ENCODE measurements around the gene TNFRSF1B. TPM values are rescaled to one million over a fixed set of nuclear protein-coding genes. Genes with fewer than 3 reads are reported as not detected.

Gene TNFRSF1B
- total RNA-seq, 4 donors from 2014 or later = 2.1 to 17.5 (median 10.3) TPM

- no peaks in the 10 kb centered on the region for H3K36me3 ChIP-seq
- WGBS, 2 donors = 91 to 97% methylated on average over 7 to 11 of the region's 12 CpGs
- no peak for DNase-seq
- intact Hi-C loops (cut with DNase I) = no loop called here
- no peak overlapping the region for H3K4me3 ChIP-seq
- H3K9me3 ChIP-seq = no peaks in the 10 kb centered on the region
- TF ChIP-seq CTCF (IDR thresholded peaks at IDR 0.05) (no peak), POLR2A (IDR thresholded peaks at IDR 0.05) (no peak)
- peaks cover 0 to 12% (median 0%) of the 10 kb centered on the region in 4 donors for H3K27me3 ChIP-seq
- peak overlapping the region in 2 of 4 donors; percentile 77 to 82 for H3K27ac ChIP-seq
- peaks cover 8 to 82% (median 34%) of the 10 kb centered on the region in 3 donors for H3K4me1 ChIP-seq
Measured at GRCh38 chr1:12145616-12146342, 21.0 kb upstream of the TNFRSF1B start.

- WGBS, 2 donors = 65 to 79% methylated on average over 5 to 13 of the region's 20 CpGs
Measured at GRCh38 chr1:12146343-12147112, 20.3 kb upstream of the TNFRSF1B start.

GRCh38 chr1:12147201-12147701 lies 19.5 kb upstream of the TNFRSF1B start:
- Histone ChIP-seq H3K36me3 (no peaks in the 10 kb centered on the region), H3K4me1 (peaks cover 8 to 86% (median 34%) of the 10 kb centered on the region in 3 donors), H3K27me3 (peaks cover 0 to 18% (median 0%) of the 10 kb centered on the region in 4 donors), H3K9me3 (no peaks in the 10 kb centered on the region), H3K4me3 (no peak overlapping the region), H3K27ac (peak overlapping the region; percentile 33 to 82 (median 69))
- intact Hi-C loops (cut with DNase I) = no loop called here
- DNase-seq = no peak
- no peak for TF ChIP-seq CTCF (IDR thresholded peaks at IDR 0.05)
- no peak for TF ChIP-seq POLR2A (IDR thresholded peaks at IDR 0.05)
- 73 to 83% methylated on average over 4 to 8 of the region's 8 CpGs for WGBS, 2 donors

More at GRCh38 chr1:12146343-12147112, 20.3 kb upstream of the TNFRSF1B start:
- DNase-seq = no peak
- peak overlapping the region in 2 of 4 donors; percentile 77 to 82 for H3K27ac ChIP-seq
- no peaks in the 10 kb centered on the region for H3K36me3 ChIP-seq
- TF ChIP-seq POLR2A (IDR thresholded peaks at IDR 0.05) (no peak), CTCF (IDR thresholded peaks at IDR 0.05) (no peak)
- intact Hi-C loops (cut with DNase I) = no loop called here
- H3K9me3 ChIP-seq = no peaks in the 10 kb centered on the region
- peaks cover 0 to 13% (median 0%) of the 10 kb centered on the region in 4 donors for H3K27me3 ChIP-seq
- H3K4me1 ChIP-seq = peaks cover 8 to 84% (median 34%) of the 10 kb centered on the region in 3 donors
- no peak overlapping the region for H3K4me3 ChIP-seq

- DNase-seq = no peak
- H3K9me3 ChIP-seq = no peaks in the 10 kb centered on the region
- H3K27ac ChIP-seq = peak overlapping the region; percentile 33 to 84 (median 69)
- no peaks in the 10 kb centered on the region for H3K36me3 ChIP-seq
- no peak for TF ChIP-seq CTCF (IDR thresholded peaks at IDR 0.05)
- TF ChIP-seq POLR2A (IDR thresholded peaks at IDR 0.05) = no peak
- H3K4me3 ChIP-seq = no peak overlapping the region
- peaks cover 6 to 86% (median 36%) of the 10 kb centered on the region in 3 donors for H3K4me1 ChIP-seq
- intact Hi-C loops (cut with DNase I) = no loop called here
- peaks cover 0 to 30% (median 0%) of the 10 kb centered on the region in 4 donors for H3K27me3 ChIP-seq
- WGBS, 2 donors = 58% methylated on average over 6 to 7 of the region's 8 CpGs
Measured at GRCh38 chr1:12148160-12148957, 18.4 kb upstream of the TNFRSF1B start.
